Embryonic facial prominence (tissue), 1 donor: ENCODE data around the gene C2orf72.
"Not testable (repeated sequence)": the region's sequence is repeated elsewhere in the genome, so short reads cannot be mapped to it uniquely, and the experiment has no call there.

Experiments used
- DNase-seq: peaks from one replicate; pipeline ENCODE4 v3.0.0-alpha.2; 2016; ENCODE audit errors: extremely low spot score

The C2orf72 gene

GRCh38 chr2:231015478-231015877, 21.8 kb upstream of the C2orf72 start:
- DNase-seq = no peak

- DNase-seq = no peak
Observed at GRCh38 chr2:231015926-231016325, 21.4 kb upstream of the C2orf72 start.

- no peak for DNase-seq
Observed at GRCh38 chr2:231016566-231017230, 20.6 kb upstream of the C2orf72 start.

- no peak for DNase-seq
Observed at GRCh38 chr2:231017231-231017598, 20.1 kb upstream of the C2orf72 start.

GRCh38 chr2:231018184-231018583, 19.1 kb upstream of the C2orf72 start:
- no peak for DNase-seq

- DNase-seq = not testable (repeated sequence)
Observed at GRCh38 chr2:231025059-231025458, 12.3 kb upstream of the C2orf72 start.

- no peak for DNase-seq
Observed at GRCh38 chr2:231028889-231029288, 8.4 kb upstream of the C2orf72 start.

- DNase-seq = no peak
Observed at GRCh38 chr2:231029563-231029962, 7.8 kb upstream of the C2orf72 start.

GRCh38 chr2:231030725-231031124, 6.6 kb upstream of the C2orf72 start:
- no peak for DNase-seq

- no peak for DNase-seq
Observed at GRCh38 chr2:231032575-231033140, 4.7 kb upstream of the C2orf72 start.

GRCh38 chr2:231033147-231034132, 3.9 kb upstream of the C2orf72 start:
- DNase-seq = no peak

GRCh38 chr2:231034291-231034882, 2.9 kb upstream of the C2orf72 start:
- no peak for DNase-seq

GRCh38 chr2:231036131-231036530, 1.2 kb upstream of the C2orf72 start:
- no peak for DNase-seq

- DNase-seq = no peak
Observed at GRCh38 chr2:231036578-231037106, 681 bp upstream of the C2orf72 start.

GRCh38 chr2:231037731-231038482, 584 bp downstream of the C2orf72 start:
- DNase-seq = no peak

GRCh38 chr2:231038483-231039293, 1.4 kb downstream of the C2orf72 start:
- no peak for DNase-seq

- DNase-seq = no peak
Observed at GRCh38 chr2:231039294-231039664, 2.0 kb downstream of the C2orf72 start.

GRCh38 chr2:231039821-231040364, 2.6 kb downstream of the C2orf72 start:
- DNase-seq = no peak

- DNase-seq = no peak
Observed at GRCh38 chr2:231041061-231041689, 3.9 kb downstream of the C2orf72 start.

- DNase-seq = no peak
Observed at GRCh38 chr2:231043796-231044195, 6.5 kb downstream of the C2orf72 start.
